ENCODE measurements around the gene FUOM.

FUOM gene

GRCh38 chr10:133366130-133366478 lies 8.3 kb upstream of the FUOM start:
- DNase-seq: no peak

DNA sequence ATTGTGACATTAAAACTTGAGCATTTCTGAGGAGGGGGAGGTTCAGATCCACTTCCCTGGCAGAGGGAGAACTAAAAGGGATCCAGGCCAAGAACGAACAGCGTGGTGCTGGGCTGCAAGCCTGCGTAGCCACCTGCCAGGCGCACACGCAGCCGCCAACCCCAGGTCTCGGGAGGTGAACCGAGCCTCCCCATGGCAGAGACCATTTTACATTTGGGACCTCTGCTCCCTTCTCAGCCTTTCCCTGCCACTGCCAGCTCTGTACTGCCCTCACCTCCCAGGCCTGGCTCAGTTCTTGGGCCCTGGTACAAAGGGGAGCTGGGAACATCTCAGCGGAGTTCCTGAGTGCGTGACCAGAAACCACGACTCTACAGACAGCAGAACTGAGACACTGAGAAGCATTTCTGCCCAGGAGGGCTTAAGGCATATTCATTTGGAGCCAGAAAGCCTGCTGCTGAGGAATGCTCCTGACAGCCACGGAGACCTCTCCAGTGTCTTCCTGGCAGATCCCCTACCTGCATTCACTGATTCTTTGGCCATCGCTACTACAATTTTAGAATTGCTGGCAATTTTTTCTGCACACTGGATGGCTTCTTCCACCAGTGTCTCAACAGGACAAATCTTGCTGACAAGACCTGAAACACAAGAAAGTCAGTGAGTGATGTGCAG lies 7.8 kb upstream of the FUOM start:
- no peak for DNase-seq

GRCh38 chr10:133364645-133365431 lies 7.0 kb upstream of the FUOM start:
- DNase-seq: no peak

- DNase-seq: no peak
These were observed 5.0 kb upstream of the FUOM start for GRCh38 chr10:133362846-133363245.

DNA sequence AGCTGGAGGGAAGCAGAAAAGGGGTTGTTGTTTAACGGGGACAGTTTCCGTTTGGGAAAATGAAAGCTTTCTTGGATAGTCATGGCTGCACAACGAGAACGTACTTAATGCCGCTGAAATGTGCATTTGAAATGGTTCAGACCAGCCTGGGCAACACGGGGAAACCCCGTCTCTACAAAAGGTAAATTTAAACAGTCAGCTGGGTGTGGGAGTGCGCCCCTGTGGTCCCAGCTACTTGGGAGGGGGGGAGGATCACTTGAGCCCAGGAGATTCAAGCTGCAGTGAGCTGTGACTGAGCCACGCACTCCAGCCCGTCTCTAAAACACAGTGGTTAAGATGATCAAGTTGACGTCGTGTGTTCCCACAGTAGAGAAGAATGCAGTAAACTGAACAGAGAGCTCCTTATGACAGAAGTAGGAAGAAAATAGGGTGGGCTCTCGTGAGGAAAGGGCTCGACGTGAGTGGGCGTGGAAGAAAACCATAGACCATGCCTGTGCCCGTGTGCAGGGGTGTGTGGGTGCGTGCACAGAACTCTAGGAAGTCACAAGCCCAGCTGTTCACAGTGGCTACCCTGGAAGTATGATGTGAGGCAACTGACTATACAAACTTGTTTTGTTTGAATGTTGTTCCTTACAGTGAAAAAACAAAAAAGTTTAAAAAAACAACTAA lies 4.1 kb upstream of the FUOM start:
- DNase-seq: no peak

DNA sequence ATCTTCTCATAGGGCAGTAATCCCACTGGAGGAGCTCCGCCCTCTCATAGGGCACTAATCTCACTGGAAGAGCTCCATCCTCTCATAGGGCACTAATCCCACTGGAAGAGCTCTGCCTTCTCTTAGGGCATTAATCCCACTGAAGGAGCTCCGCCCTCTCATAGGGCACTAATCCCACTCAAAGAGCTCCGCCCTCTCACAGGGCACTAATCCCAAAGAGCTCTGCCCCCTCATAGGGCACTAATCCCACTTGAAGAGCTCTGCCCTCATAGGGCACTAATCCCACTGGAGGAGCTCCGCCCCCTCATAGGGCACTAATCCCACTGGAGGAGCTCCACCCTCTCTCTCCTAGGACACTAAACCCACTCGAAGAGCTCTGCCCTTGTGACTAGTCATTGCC lies 3.4 kb upstream of the FUOM start:
- DNase-seq: no peak

- DNase-seq: no peak
These were observed 2.3 kb upstream of the FUOM start for GRCh38 chr10:133359972-133360610.

DNA sequence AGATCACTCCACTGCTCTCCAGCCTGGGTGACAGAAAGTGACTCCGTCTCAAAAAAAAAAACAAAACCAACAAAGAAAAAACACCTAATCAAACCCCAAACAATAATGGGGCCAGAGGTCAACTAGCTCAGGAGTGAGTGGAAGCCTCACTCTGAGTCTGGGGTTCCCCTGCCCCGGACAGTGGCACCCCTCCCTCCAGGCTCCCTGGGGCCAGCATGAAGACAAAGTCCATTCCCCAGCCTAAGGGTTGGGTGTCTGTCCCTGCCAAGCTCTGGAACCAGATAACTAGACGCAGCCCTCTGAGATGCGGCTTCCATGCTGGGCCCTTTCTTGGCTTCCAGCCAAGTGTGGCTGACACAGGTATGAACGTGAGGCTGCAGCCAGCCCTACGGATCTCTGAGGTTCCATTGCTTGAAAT lies 1.7 kb upstream of the FUOM start:
- no peak for DNase-seq

GRCh38 chr10:133358925-133359310 lies 1.1 kb upstream of the FUOM start:
- no peak for DNase-seq

DNA sequence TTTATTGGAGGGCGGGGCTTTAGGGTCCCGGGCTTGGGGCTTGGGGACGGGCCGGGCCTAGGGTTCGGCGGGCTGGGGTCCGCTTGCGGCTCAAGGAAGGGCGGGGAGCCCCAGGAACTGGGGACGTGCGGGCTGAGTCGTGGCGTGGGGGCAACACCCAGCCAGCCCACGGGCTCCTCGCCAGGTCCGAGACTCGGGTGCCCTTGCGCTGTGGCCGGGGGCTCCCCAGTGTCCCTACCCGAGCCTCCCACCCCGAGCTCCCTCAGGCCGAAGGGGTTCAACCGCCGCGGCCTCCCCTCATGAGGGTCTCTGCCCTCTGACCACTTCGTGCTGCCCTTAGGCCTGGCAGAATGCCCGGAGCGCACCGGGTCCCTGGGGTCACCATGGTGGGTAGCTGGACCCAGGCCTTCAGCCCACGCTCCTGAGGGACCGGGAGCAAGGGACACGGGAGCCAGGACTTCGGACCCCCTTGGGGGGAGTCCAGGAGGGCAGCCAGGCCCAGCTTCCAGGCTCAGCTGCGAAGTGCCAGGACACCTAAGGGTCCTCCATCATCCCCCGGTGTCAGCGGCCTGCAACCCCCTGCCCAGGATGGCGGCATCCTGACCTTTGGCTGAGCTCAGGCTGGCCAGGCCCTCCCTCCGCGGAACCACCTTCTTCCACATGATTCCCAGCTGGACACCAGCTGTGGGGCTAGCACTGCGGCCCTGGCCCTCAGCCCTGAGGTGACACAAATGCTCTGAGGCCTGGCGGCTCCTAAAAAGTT lies 524 bp upstream of the FUOM start:
- DNase-seq: no peak

DNA sequence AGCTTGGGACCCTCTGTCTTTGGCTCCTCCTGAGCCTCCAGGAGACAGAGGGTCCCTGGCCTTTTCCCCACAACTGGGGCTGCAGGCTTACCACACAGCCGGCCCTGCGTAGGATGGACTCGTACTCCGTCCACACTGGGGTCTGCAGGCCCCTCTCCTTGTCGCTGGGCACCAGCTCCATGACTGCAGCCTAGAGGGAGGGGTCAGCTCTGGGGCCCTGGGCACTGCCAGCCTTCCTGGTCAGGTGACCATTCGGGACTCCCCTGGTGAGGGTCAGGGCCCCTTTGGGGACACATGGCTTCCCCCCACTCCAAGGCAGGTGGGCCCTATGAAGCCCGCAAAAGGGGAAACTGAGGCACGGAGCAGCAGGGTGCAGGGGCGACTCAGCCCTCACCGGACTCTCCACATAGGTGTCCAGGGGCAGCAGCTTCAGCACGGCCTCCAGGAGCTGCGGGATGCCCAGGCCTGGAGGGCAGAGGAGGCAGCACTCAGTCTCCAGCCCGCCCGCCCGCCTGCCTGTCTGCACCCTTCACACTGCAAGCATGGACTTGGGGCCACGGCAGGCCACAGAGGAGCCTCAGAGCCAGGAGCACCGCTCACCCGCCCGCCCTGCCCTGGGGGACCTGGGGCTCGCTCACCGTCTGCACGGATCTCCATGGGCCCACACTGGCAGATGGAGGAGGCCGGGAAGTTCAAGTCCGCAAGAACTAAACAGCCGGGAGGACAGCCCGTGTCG lies 1.1 kb downstream of the FUOM start:
- no peak for DNase-seq

- no peak for DNase-seq
These were observed 1.8 kb downstream of the FUOM start for GRCh38 chr10:133355991-133356390.

DNA sequence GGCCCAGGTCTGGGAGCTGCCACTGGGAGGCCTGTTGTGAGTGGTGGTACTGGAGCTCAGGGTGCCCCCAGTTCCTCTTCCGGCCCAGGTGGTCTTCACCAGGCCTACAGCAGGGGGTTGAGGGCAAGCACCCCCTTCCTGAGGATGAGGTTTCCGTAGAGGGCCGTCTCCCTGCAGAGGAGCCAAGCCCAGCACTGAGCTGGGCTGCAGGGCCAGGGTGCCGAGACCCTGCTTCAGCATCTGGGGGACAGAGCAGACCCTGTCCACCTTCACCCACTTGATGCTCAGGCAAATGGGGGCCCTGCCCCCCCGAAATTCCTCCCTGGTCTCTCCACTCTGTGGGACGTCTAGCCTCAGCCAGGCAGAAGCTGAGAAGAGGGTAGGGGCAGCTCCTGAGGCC lies 2.6 kb downstream of the FUOM start:
- DNase-seq: no peak

DNA sequence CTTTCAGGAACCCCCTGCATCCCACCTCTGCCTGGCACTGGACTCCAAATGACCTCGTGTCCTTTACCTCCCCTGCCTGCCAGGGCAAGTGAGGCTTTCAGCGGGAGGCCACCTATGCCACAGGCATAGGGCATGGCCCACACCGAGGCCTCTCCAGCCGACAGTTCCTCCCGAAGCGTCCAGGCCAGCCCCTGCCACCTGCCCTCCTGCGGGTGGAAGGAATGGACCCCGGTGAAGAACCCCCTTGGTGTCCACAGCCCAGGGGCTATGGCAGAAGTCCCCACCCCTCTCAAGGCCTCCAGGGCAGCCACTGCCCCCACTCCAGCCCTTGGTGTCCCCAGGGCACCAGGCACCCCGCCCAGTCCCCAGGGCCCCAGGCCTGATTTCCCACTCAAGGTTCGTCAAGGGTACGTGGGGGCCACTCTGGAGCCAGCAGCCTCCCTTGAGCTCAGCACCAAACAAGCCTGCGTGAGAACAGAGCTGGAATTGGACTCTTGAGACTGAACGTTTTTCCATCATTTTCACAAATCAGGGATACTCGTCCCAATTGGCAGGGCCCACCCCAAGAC lies 3.1 kb downstream of the FUOM start:
- DNase-seq: no peak

DNA sequence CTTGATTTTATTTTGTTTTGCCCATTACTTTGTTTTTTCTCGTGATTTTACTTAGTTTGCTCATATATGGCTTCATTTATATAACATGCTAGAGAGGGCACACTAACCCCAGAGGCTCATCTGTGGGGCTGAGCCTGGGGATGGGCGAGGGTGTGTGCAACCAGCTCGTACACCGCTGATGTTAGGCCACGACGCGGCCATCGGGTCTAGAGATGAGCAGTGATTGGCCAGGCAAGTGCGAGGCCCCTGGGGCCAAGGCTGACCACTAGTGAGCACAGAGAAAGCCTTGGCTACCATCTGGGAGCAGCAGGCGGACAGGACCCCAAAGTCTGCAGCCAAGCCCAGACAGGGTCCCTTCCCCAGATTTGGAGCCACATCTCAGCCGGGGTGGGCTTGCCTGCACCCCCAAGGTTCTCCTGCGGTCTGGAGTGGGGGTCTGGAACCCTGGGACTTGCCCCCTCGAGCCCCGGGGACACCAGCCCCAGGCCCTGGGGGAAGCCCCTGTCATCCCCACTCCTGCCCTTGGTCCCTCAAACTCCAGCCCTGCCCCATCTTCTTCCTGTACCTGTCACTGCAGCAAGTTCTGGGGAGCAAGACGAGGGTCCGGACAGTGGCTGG lies 3.7 kb downstream of the FUOM start:
- no peak for DNase-seq

GRCh38 chr10:133353202-133353959 lies 4.4 kb downstream of the FUOM start:
- DNase-seq: no peak

GRCh38 chr10:133351408-133352318 lies 6.2 kb downstream of the FUOM start:
- no peak for DNase-seq

DNA sequence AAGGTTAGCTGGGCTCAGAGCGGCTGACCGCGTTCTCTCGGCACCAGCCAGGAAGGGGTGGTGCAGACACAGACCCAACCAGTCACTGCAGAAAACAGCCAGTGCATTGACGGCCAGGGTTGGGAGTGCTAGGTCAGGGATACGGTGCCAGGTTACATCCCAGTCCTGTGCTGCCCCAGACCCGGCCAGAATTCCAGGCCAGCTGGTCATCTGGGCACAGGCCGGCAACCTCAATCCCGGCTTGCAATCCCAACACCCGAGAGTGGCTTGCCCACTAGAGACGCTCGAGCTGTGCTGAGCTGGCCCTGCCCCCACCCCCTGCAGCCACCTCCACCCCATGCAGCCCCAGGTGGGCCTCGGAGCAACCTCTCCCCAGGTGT lies 6.9 kb downstream of the FUOM start:
- no peak for DNase-seq

GRCh38 chr10:133350283-133350949 lies 7.4 kb downstream of the FUOM start:
- no peak for DNase-seq
